CD4-positive, alpha-beta T cell treated with Interleukin-21 for 1 hour (primary cell): ENCODE results near the gene AP5B1.
"Not testable (repeated sequence)": the region's sequence is repeated elsewhere in the genome, so short reads cannot be mapped to it uniquely, and the experiment has no call there.

Experiments used
- DNase-seq: peaks from one replicate; pipeline ENCODE4 v3.0.0-alpha.2; 2020

The AP5B1 gene

DNA sequence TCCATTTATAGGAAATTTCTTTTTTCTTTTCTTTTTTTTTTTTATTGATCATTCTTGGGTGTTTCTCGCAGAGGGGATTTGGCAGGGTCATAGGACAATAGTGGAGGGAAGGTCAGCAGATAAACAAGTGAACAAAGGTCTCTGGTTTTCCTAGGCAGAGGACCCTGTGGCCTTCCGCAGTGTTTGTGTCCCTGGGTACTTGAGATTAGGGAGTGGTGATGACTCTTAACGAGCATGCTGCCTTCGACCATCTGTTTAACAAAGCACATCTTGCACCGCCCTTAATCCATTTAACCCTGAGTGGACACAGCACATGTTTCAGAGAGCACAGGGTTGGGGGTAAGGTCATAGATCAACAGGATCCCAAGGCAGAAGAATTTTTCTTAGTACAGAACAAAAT lies 18.6 kb downstream of the AP5B1 start:
- not testable (repeated sequence) for DNase-seq

DNA sequence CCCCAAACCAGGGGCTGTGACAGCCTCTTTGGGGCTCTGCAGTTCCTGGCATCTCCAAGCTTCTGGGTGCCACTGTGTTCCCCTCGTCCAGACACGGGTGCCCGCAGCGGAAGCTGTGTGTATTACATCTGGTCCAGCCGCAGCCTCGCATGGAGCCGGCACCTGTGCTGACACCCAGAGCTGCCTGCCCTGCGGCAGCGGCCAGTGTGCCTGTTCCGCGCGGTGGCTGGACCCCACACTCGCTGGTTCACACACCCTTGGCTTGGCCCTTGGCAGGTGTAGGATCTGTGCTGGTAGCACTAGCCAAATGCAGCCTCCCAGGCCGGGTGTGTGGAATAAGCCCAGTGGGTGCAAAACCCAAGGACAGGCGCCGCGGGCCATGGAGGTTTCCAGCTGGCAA lies 35.7 kb downstream of the AP5B1 start:
- DNase-seq, result no peak

DNA sequence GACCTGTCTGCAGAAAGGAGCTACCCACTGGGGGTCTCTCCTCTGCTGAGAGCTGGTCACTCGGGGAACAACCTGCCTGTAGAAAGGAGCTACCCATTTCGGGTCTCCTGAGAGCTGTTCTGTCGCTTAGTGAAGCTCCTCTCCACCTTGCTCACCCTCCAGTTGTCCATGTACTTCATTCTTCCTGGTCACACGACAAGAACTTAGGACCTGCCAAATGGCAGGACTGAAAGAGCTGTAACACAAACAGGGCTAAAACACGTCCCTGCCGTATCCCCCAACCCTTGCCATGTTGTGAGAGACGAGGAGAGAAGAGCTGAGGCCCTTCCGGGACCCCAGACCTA lies 36.1 kb downstream of the AP5B1 start:
- DNase-seq, result no peak

DNA sequence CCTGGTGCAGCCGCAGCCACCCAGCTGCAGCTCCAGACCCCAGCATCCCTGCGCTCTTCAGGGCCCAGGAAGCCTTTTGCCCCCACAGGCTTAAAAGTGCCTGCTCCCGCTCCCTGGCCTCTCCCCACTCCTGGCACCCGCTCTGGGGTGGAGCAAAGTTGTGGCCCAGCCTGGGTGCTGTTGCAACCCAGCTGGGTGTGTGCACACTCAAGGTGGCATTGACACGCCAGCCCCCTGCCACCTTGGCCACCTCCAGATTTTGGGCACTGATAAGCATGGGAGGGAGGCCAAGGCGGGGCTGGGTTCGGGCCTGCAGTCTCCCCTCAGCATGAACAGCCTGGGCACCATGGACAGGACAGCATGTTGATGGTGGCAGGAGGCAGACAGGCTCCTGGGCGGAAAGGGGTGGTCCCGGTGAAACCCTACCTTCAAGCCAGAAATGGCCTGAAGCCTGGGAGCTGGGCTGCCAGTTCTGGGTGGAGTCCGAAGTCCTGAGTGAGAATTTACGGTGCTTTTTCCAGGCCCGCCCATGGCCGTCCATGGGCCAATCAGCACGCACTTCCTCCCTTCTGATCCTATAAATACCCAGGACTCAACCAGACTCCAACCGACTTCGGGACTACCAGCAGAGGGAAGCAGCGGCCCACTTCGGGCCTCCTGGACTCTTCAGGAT lies 36.6 kb downstream of the AP5B1 start:
- DNase-seq, result no peak

DNA sequence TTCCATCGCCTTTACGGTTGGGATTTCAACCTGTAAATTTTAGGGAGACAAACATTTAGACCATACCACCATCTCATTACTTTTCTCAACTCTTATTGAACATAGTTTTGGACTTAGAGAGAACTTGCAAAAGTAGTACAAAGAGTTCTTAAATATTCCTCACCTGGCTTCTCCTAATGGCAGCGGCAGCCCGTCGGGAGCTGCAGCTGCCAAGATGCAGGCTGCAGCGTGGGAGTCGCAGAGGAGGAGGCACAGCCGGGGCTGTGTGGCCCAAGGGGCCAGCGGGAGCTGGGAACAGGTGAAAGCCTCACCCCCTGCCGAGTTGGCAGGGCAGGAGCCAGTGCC lies 37.1 kb downstream of the AP5B1 start:
- no peak for DNase-seq

DNA sequence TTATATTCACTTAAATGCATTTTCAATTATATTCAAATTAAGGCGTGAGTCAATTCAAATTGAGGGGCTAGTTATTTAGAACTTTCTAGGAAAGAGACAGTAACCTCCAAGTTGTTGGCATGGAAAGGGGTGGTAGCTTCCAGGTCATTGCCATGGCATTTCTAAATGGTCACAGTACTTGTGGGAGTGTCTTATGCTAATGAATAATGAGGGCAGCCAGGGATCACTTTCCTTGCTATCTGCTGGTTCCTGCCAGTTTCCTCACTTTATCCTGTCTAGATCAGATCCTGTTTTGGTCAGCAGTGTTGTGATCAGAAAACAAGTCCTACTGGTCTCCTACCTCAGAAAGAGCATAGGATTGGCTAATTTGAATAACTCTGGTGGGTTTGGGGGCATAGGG lies 38.4 kb downstream of the AP5B1 start:
- no peak for DNase-seq

GRCh38 chr11:65741185-65741584 lies 39.6 kb downstream of the AP5B1 start:
- no peak for DNase-seq

DNA sequence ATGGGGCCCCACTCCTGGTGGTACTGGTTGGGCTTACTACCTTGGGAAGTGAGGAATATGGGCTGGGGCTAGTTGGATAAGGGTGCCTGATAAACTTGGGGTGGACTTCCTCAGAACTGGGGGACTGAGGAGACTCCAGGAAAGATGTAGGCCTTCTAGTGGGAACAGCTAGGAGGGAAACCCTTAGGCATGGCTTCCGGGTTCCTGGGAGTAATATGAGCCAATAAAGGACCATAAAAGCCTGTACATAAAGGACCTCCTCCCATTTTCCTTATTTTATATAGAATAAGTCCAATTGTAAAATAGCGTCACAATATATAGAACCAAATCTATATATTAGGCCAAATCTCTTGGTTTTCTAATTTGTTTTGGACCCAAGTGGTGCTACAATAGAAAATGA lies 41.8 kb downstream of the AP5B1 start:
- DNase-seq, result no peak

DNA sequence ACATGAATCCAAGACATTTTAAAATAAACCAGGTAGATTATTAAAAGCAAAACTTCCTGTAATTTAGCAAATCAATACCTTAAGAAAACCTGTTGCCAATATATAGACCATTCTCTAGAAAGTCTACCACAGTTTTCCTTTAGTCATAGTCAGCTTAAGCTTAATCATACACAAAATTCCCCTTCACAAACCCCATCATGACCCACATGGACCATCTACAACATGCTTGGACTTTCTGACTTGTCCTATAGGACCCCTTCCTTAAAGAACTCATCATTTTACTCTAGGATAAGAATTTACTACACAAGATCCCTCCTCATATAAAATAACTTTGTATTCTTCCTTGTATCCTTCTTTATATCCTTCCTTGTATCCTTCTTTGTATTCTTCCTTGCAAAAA lies 44.0 kb downstream of the AP5B1 start:
- no peak for DNase-seq

GRCh38 chr11:65735111-65735510 lies 45.7 kb downstream of the AP5B1 start:
- not testable (repeated sequence) for DNase-seq

GRCh38 chr11:65730461-65730860 lies 50.3 kb downstream of the AP5B1 start:
- no peak for DNase-seq

- DNase-seq, result no peak
These were observed 52.9 kb downstream of the AP5B1 start for GRCh38 chr11:65727865-65728264.

- DNase-seq, result no peak
These were observed 54.1 kb downstream of the AP5B1 start for GRCh38 chr11:65726660-65727059.
